HG03135 (cell line): ENCODE results near the gene HYAL2.
"Not testable (repeated sequence)": the region's sequence is repeated elsewhere in the genome, so short reads cannot be mapped to it uniquely, and the experiment has no call there.

Experiments used
- ATAC-seq: cut with Tn5 transposase; IDR thresholded peaks from one replicate; pipeline ENCODE4 v1.9.1; 2021; ENCODE audit warnings: mild to moderate bottlenecking, moderate library complexity; ENCODE audit not compliant: unreplicated experiment

HYAL2 gene

GRCh38 chr3:50272911-50273688, 49.4 kb downstream of the HYAL2 start:
- ATAC-seq: peak; percentile 73

GRCh38 chr3:50272538-50272910, 50.0 kb downstream of the HYAL2 start:
- not testable (repeated sequence) for ATAC-seq

GRCh38 chr3:50271314-50271936, 51.1 kb downstream of the HYAL2 start:
- no peak for ATAC-seq

- ATAC-seq: no peak
These were observed 51.9 kb downstream of the HYAL2 start for GRCh38 chr3:50270422-50271224.

GRCh38 chr3:50269977-50270413, 52.5 kb downstream of the HYAL2 start:
- no peak for ATAC-seq

- ATAC-seq: no peak
These were observed 53.1 kb downstream of the HYAL2 start for GRCh38 chr3:50269460-50269859.

GRCh38 chr3:50268703-50269451, 53.7 kb downstream of the HYAL2 start, which contains the start of gene SEMA3B:
SEMA3B (plus strand) TSS chr3:50269147; CDS start chr3:50269241, 94 bp downstream.
- ATAC-seq: no peak

GRCh38 chr3:50268276-50268675, 54.3 kb downstream of the HYAL2 start:
- no peak for ATAC-seq
